HG02870 (cell line): ENCODE data around the gene SYNGR1.

ENCODE experiments used
- ATAC-seq: cut with Tn5 transposase; IDR thresholded peaks from one replicate; pipeline ENCODE4 v1.9.1; 2021; ENCODE audit warnings: mild to moderate bottlenecking, moderate library complexity; ENCODE audit not compliant: unreplicated experiment

Gene SYNGR1

GRCh38 chr22:39427751-39428596, 78.2 kb downstream of the SYNGR1 start:
- ATAC-seq = no peak

GRCh38 chr22:39428597-39429071, 78.8 kb downstream of the SYNGR1 start:
- ATAC-seq = no peak

- ATAC-seq = no peak
Measured at GRCh38 chr22:39429186-39429585, 79.4 kb downstream of the SYNGR1 start.

GRCh38 chr22:39429916-39430575, 80.3 kb downstream of the SYNGR1 start:
- no peak for ATAC-seq

- ATAC-seq = no peak
Measured at GRCh38 chr22:39430576-39431150, 80.9 kb downstream of the SYNGR1 start.

GRCh38 chr22:39431216-39431801, 81.5 kb downstream of the SYNGR1 start:
- no peak for ATAC-seq

- no peak for ATAC-seq
Measured at GRCh38 chr22:39431821-39432251, 82.0 kb downstream of the SYNGR1 start.

GRCh38 chr22:39432361-39432811, 82.6 kb downstream of the SYNGR1 start:
- no peak for ATAC-seq

- no peak for ATAC-seq
Measured at GRCh38 chr22:39433476-39434242, 83.9 kb downstream of the SYNGR1 start.

GRCh38 chr22:39434243-39434653, 84.5 kb downstream of the SYNGR1 start:
- no peak for ATAC-seq

GRCh38 chr22:39434721-39435120, 84.9 kb downstream of the SYNGR1 start:
- no peak for ATAC-seq
